Chondrocyte (in vitro differentiated cells): ENCODE data around the gene SDK2. TPM values are rescaled to one million over a fixed set of nuclear protein-coding genes. Genes with fewer than 3 reads are reported as not detected.

Experiments
- DNase-seq: peaks from one replicate; pipeline ENCODE4 v3.0.0; 2021; ENCODE audit warnings: mixed read lengths, low spot score
- H3K27ac Mint-ChIP-seq: one replicate; pipeline ENCODE4 v1.8.0; 2021; ENCODE audit warnings: mild to moderate bottlenecking, moderate library complexity, mixed read lengths; ENCODE audit not compliant: unreplicated experiment
- H3K27me3 Mint-ChIP-seq: 2 replicates; pipeline ENCODE4 v1.8.0; 2021; ENCODE audit warnings: low read depth, mixed read lengths
- H3K36me3 Mint-ChIP-seq: 2 replicates; pipeline ENCODE4 v1.8.0; 2021; ENCODE audit warnings: low read depth, mixed read lengths
- H3K4me1 Mint-ChIP-seq: 2 replicates; pipeline ENCODE4 v1.8.0; 2021; ENCODE audit warnings: low read depth, mild to moderate bottlenecking, mixed read lengths
- H3K4me3 Mint-ChIP-seq: one replicate; pipeline ENCODE4 v1.8.0; 2021; ENCODE audit warnings: mild to moderate bottlenecking, moderate library complexity, mixed read lengths; ENCODE audit not compliant: unreplicated experiment
- H3K9me3 Mint-ChIP-seq: 2 replicates; pipeline ENCODE4 v1.8.0; 2021; ENCODE audit warnings: low read depth, mixed read lengths
- total RNA-seq: library from RNA; stranded (reverse); gene quantifications from 3 replicates; pipeline ENCODE4 v1.2.1, GENCODE V29; 2021
- TF ChIP-seq, protein P1 (sequence below): fragments of 200-600 bp; sonication (generic); IDR thresholded peaks from 2 replicates; pipeline ENCODE4 v1.5.0; 2021; ENCODE audit warnings: antibody characterized with exemption, mild to moderate bottlenecking, moderate library complexity

Gene SDK2
- total RNA-seq, 1 donor from 2014 or later, result 15.8 TPM

- Mint-ChIP-seq H3K27ac (no peak overlapping the region), H3K4me3 (no peak overlapping the region), H3K9me3 (peaks cover 14% of the 10 kb centered on the region), H3K27me3 (peaks cover 50% of the 10 kb centered on the region), H3K4me1 (no peaks in the 10 kb centered on the region), H3K36me3 (peaks cover 6% of the 10 kb centered on the region)
- no peak for DNase-seq
- TF ChIP-seq, protein P1, sequence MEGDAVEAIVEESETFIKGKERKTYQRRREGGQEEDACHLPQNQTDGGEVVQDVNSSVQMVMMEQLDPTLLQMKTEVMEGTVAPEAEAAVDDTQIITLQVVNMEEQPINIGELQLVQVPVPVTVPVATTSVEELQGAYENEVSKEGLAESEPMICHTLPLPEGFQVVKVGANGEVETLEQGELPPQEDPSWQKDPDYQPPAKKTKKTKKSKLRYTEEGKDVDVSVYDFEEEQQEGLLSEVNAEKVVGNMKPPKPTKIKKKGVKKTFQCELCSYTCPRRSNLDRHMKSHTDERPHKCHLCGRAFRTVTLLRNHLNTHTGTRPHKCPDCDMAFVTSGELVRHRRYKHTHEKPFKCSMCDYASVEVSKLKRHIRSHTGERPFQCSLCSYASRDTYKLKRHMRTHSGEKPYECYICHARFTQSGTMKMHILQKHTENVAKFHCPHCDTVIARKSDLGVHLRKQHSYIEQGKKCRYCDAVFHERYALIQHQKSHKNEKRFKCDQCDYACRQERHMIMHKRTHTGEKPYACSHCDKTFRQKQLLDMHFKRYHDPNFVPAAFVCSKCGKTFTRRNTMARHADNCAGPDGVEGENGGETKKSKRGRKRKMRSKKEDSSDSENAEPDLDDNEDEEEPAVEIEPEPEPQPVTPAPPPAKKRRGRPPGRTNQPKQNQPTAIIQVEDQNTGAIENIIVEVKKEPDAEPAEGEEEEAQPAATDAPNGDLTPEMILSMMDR, result no peak
These were observed 37.7 kb upstream of the SDK2 start for GRCh38 chr17:73681946-73682345.

GRCh38 chr17:73679476-73679875 lies 35.2 kb upstream of the SDK2 start:
- DNase-seq, result no peak
- H3K27me3 Mint-ChIP-seq, result peaks cover 58% of the 10 kb centered on the region

DNA sequence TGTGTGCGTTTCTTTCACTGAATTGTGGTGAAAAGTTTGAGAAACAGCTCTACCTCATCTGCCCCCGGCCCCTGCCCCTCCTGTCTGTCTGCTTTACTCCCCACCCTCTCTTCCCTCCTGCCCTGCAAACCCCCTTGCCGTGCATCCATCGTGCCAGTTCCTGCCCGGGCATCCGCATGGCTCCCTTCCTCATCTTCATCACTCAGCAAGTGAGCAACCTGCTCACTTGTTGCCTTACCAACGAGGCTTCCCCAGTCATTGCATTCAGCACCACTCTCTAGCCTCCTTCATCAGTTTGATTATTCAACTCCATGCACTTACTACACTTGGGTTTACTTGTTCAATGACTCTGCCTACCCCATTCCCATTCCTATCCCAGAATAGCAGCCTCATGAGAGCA lies 34.8 kb upstream of the SDK2 start:
- H3K27ac Mint-ChIP-seq, result no peak overlapping the region
- H3K4me1 Mint-ChIP-seq, result no peaks in the 10 kb centered on the region
- no peak overlapping the region for H3K4me3 Mint-ChIP-seq
- peaks cover 57% of the 10 kb centered on the region for H3K27me3 Mint-ChIP-seq
- TF ChIP-seq, protein P1, result no peak
- DNase-seq, result no peak
- H3K36me3 Mint-ChIP-seq, result peaks cover 4% of the 10 kb centered on the region
- H3K9me3 Mint-ChIP-seq, result peaks cover 10% of the 10 kb centered on the region

More at GRCh38 chr17:73679476-73679875, 35.2 kb upstream of the SDK2 start:
- Mint-ChIP-seq H3K27ac (no peak overlapping the region), H3K4me3 (no peak overlapping the region), H3K36me3 (peaks cover 4% of the 10 kb centered on the region), H3K9me3 (peaks cover 10% of the 10 kb centered on the region), H3K4me1 (no peaks in the 10 kb centered on the region)
- TF ChIP-seq, protein P1, result no peak

- Mint-ChIP-seq H3K27ac (no peak overlapping the region), H3K4me3 (no peak overlapping the region), H3K9me3 (peaks cover 12% of the 10 kb centered on the region), H3K27me3 (peaks cover 34% of the 10 kb centered on the region), H3K4me1 (no peaks in the 10 kb centered on the region), H3K36me3 (no peaks in the 10 kb centered on the region)
- no peak for DNase-seq
- TF ChIP-seq, protein P1, result no peak
These were observed 25.5 kb upstream of the SDK2 start for GRCh38 chr17:73669771-73670170.

DNA sequence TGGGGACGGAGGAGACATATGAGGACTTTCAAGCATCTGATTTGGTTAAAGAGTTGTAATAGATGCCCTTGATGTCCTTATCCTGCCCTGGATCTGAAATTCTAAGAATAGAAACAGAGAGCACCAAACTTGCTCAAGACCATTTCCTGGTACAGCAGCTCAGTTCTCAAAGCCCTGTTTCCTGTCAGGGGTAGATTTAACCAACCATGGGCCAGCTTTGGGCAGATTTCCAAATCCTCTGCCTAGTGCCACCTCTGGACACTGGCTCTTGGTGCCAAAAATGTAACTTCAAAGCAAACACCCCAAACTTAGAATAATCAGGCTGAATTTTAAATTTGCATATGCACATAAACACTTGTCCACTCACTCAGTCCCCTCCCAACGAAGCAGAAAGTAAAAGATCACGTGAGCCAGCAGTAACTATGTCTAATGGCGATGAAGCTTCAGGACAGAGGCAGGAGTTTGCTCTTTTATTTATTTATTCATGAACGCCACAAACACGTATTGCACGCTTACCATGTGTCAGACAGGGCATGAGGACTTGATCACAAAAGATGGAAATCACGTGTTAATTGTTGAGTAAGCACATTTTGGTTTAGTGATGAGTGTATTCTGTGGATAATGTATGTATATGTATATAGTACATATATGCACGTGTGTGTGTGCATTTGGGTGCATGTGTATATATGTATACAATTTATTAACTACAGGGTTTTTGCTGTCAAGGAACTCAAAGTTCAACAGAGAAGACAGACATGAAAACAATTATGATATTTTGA lies 23.1 kb upstream of the SDK2 start:
- Mint-ChIP-seq H3K4me3 (no peak overlapping the region), H3K36me3 (no peaks in the 10 kb centered on the region), H3K27ac (no peak overlapping the region), H3K27me3 (peaks cover 37% of the 10 kb centered on the region), H3K9me3 (peaks cover 12% of the 10 kb centered on the region), H3K4me1 (no peaks in the 10 kb centered on the region)
- no peak for DNase-seq
- TF ChIP-seq, protein P1, result no peak
